NB4 (cell line): ENCODE data around the gene CDH12.
"Not testable (repeated sequence)": the region's sequence is repeated elsewhere in the genome, so short reads cannot be mapped to it uniquely, and the experiment has no call there.

ENCODE experiments used
- DNase-seq: peaks from one replicate; pipeline ENCODE4 v3.0.0; 2010; ENCODE audit warnings: low read depth
- H3K4me3 ChIP-seq: one replicate; pipeline ENCODE4 v1.5.1; 2011; ENCODE audit warnings: mild to moderate bottlenecking, low read depth, low read length, moderate library complexity
- MYC ChIP-seq: IDR thresholded peaks from 2 replicates; pipeline ENCODE4 v1.6.1; 2011; ENCODE audit warnings: low read depth, low read length
- POLR2A ChIP-seq: IDR thresholded peaks from 2 replicates; pipeline ENCODE4 v1.6.1; 2011; ENCODE audit warnings: mild to moderate bottlenecking; ENCODE audit not compliant: insufficient read length; ENCODE audit errors: extremely low read depth
- TF ChIP-seq, protein P1 (sequence below): IDR thresholded peaks from 2 replicates; pipeline ENCODE4 v1.6.1; 2011; ENCODE audit warnings: low read depth, low read length
- TF ChIP-seq, protein P2 (sequence below): IDR thresholded peaks from one replicate; pipeline ENCODE4 v1.5.1; 2012; ENCODE audit warnings: low read depth, low read length

Gene CDH12

DNA sequence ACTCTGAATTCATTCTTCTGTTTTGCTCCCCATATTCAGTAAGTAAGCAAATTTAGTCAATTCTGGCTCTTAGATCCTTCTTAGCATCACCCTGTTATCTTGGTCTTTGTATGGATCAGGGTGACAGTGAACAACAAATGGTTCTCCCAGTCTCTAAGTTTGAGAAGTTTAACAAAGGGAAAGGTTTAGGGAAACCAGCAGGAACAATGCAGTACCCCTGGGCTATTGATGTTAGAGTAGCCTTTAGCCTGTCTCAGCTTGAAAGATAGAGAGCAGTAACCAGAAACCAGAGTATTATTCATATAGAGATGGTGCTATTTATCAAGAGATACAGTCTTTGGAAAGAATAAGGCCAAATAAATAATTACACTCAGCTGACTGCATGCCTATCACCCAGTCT is 241.8 kb downstream of the CDH12 start:
- no peak for DNase-seq
- no peak overlapping the region for H3K4me3 ChIP-seq
- TF ChIP-seq, protein P1, sequence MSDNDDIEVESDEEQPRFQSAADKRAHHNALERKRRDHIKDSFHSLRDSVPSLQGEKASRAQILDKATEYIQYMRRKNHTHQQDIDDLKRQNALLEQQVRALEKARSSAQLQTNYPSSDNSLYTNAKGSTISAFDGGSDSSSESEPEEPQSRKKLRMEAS, result no peak
- TF ChIP-seq MYC, result no peak
- TF ChIP-seq, protein P2, sequence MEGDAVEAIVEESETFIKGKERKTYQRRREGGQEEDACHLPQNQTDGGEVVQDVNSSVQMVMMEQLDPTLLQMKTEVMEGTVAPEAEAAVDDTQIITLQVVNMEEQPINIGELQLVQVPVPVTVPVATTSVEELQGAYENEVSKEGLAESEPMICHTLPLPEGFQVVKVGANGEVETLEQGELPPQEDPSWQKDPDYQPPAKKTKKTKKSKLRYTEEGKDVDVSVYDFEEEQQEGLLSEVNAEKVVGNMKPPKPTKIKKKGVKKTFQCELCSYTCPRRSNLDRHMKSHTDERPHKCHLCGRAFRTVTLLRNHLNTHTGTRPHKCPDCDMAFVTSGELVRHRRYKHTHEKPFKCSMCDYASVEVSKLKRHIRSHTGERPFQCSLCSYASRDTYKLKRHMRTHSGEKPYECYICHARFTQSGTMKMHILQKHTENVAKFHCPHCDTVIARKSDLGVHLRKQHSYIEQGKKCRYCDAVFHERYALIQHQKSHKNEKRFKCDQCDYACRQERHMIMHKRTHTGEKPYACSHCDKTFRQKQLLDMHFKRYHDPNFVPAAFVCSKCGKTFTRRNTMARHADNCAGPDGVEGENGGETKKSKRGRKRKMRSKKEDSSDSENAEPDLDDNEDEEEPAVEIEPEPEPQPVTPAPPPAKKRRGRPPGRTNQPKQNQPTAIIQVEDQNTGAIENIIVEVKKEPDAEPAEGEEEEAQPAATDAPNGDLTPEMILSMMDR, result no peak
- no peak for TF ChIP-seq POLR2A

DNA sequence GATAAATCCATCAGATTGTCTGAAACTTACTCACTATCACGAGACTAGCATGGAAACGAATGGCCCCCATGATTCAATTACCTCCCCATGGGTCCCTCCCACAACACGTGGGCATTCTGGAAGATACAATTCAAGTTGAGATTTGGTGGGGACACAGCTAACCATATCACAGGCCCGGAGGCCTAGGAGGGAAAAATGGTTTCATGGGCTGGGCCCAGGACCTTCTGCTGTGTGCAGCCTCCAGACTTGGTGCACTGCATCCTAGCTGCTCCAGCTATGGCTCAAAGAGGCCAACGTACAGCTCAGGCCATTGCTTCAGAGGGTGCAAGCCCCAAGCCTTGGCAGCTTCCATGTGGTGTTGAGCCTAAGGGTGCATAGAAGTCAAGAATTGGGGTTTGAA is 245.6 kb downstream of the CDH12 start:
- DNase-seq, H3K4me3 ChIP-seq: not testable (repeated sequence)

DNA sequence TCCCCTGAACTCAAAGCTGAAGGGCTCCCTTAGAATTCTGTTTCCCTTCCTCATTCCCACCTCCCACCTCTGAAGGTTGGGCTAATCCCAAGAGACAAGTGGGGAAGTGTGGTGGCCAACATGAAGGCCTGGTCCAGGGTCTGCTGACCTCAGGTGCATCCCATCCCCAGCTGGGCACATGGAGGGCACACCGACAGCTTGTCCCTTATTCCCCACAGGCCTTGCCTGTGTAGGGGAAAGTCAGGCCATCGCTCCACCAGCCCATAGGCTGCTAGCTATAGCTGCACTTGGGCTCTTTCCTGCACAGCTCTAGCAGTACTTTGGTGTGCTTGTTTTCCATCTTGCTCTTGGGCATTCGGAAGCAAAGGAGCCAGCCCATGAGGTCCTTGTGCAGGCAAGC is 247.7 kb downstream of the CDH12 start:
- H3K4me3 ChIP-seq, result no peak overlapping the region
- TF ChIP-seq, protein P1, result no peak
- TF ChIP-seq MYC (no peak), POLR2A (no peak)
- TF ChIP-seq, protein P2, result no peak
- DNase-seq, result no peak

DNA sequence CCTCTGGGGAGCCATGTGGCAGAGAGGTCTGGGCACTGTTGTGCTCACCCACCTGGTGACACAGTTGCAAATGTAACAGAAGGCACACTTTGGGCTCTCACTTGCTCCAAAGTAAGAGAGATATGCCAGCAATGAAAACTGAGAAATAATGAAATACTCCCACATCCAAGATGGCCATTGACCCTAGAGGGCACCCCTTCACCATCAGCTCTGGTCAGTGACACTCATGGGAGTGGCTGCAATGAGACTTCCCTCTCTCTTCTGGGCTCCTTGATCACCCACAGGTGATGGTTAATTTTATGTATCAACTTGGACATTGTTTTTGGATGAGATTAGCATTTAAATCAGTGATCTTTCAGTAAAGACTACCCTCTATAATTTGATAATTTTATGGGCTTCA is 248.4 kb downstream of the CDH12 start:
- TF ChIP-seq, protein P1, result no peak
- no peak for DNase-seq
- no peak overlapping the region for H3K4me3 ChIP-seq

DNA sequence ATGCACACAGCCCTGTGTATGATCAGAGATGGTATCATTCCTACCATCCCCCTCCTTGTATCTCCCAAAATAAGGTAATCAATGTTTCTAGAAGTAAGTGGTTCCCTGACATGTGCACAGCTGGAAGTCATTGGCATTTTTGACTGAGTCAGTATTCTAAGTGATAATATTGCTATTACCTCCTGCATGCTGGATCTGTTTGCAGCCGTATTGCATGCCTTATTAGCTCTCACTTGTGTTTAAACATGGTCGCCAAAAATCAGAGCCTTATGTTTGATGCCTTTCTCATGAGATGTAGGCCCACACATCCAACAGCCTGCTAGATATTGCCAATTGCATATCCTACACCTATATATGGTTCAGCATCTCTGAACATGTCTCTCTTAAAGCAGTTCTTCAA is 254.3 kb downstream of the CDH12 start:
- H3K4me3 ChIP-seq, result no peak overlapping the region
- no peak for DNase-seq

DNA sequence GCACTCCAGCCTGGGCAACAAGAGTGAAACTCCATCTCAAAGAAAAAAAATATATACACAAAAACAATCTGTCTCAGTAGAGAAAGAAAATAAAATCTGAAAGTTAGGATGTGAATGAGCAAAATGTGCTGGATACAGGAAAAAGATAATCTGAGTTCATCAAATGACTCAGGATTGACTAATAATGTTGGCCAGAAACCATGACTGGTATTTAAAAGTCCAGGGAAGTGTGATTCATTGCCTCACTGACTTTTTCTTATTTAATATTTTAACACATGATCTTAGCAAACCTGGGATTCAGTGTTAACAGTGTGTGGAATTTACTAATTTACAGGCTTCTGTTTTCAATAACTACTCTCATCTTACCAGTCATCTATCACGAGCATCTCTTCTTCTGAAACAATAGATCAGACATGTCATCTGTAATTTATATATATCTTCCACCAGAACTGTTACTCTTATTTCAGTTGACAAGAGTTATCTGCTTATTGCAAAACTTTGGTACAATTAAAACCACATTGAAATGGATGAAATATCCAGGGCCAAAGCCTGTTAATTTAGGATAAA is 256.7 kb downstream of the CDH12 start:
- TF ChIP-seq, protein P2, result no peak
- TF ChIP-seq, protein P1, result no peak
- TF ChIP-seq MYC (no peak), POLR2A (no peak)
- H3K4me3 ChIP-seq, result no peak overlapping the region
- no peak for DNase-seq

More for the DNA sequence above, 254.3 kb downstream of the CDH12 start:
- TF ChIP-seq, protein P2, result no peak
- TF ChIP-seq POLR2A, result no peak
- TF ChIP-seq MYC, result no peak
- TF ChIP-seq, protein P1, result no peak

DNA sequence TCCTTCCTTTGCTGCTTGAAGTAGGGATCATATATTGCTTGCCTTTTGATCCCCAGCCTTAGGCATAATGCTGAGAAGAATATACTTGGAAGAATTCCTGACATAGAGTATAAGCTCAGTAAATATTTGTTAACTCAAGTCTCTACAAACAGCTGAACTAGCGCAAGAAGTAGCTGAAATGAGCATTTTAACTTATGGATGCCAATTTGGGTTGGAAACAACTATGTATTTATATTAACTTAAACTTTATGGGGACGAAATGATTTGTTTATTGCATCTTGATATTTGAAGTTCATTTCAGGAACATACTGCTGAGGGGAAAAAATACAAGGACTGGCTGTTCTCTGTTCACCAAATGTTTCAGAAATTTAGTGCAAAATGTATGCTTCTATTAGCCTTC is 258.7 kb downstream of the CDH12 start:
- no peak for TF ChIP-seq MYC
- TF ChIP-seq, protein P1, result no peak
- TF ChIP-seq, protein P2, result no peak
- TF ChIP-seq POLR2A, result no peak
- no peak overlapping the region for H3K4me3 ChIP-seq
- DNase-seq, result no peak
